ENCODE results near the gene PROM1.
A peak's percentile ranks its signal among the peaks of the same experiment; 100 is the strongest.

PROM1 gene

GRCh38 chr4:15976456-15977447 is 107.1 kb downstream of the PROM1 start:
- DNase-seq: no peak

DNA sequence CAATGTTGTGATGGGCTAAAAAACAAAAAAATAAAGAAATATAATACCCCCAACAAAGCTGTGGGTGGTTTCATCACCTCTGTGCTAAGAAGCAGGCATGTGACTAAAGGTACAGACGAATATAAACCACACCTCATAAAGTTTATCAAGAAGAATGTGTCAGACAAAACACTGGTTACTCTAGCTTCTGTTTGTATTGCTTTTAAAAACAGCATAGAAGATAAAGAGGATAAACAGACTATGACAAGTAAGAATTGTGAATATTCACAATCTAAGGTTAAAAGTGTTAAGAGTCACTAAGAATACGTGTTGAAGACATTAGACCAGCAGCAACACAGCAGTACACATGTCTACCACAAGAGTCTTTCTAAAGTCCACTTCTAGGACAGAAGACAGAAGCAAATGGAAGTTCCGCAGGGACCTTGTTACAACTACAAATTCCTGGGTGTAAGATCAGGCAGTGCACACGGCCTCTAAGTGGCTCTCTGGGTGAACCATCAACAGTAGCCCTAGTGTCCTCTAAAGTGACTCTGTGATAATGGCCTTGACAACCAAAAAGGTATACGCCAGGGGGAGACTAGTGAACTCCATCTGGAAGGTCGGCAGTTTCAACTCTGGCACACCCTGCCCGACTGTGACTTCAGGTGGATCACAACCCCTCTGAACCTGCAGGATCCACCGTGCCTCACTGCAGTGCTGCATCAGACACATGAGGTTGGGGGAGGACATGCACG is 112.6 kb downstream of the PROM1 start:
- no peak for DNase-seq

DNA sequence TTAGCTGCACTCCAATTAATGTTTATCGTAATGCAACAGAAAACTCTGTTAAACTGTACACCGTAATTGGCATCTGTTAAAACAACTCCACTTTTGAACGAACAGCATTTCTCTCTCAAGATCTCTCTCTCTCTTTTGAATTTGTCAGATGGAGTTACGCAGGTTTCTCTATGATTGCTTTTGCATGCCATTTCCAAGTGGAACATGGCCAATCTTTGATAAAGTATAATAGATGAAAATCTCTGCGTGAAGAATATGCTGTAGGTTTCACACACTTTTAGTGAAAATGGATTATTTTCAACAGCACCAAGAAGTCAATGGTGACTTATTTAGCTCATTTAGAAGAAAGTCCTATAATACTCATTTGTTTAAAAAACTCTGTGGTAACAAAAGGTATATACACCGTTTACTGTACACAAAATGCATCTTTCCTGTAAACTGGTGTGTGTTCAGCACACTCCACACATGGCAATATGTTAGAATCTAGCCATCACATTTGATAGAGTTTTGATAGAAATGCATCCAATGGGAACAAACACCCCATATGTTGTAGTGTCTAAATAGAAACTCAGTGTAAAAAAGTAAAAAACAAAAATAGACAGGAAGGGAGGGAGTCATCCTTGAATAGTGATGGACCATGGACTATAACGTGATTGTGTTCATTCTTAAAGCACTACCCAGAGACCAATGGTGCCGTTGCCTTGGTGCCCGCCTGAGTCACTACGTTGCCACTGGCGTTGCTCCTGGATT is 115.1 kb downstream of the PROM1 start:
- DNase-seq: no peak

- DNase-seq: no peak
Observed at GRCh38 chr4:15965325-15965724, 118.5 kb downstream of the PROM1 start.

DNA sequence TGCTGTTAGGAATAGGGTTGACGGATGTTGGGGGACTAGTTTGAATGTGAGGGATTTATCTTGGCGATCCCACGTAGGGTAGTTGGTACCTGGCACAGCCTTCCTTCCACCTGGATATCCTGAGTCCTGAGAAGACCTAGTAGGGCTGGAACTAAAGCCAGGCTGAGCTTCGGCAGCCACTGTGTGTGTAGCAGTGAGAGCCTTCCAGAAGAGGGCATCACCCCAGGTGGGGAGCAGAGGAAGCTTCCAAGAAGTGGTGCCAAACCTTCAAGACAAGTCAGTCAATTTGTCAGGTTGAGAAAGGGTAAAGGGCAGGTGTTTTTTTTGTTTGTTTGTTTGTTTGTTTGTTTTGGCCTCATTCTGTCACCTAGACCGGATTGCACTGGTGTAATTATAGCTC is 119.7 kb downstream of the PROM1 start:
- DNase-seq: no peak

DNA sequence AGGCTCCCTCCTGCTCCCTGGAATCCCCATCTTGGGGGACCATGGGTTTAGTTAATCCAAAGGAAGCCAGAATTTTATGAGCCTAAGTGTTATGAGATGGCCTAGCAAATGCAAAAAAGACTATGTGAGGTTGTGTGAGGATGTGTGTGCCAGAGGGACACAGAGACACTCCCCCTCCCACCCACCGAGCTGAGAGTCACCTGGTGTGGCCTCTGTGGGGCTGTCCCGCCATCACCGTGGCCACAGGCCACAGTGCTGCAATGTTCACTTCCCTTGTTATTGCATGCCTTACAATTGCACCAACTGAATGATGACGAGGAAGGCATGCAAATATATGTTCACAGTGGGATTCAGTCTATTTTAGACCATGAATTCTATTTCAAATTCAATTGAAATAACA is 120.2 kb downstream of the PROM1 start:
- no peak for DNase-seq

GRCh38 chr4:15963001-15963451 is 120.8 kb downstream of the PROM1 start, which contains the start of gene FGFBP2:
FGFBP2 (minus strand) TSS chr4:15963175; CDS start chr4:15963129, 46 bp downstream.
- no peak for DNase-seq

- DNase-seq: no peak
Observed at GRCh38 chr4:15961781-15962510, 121.9 kb downstream of the PROM1 start.

DNA sequence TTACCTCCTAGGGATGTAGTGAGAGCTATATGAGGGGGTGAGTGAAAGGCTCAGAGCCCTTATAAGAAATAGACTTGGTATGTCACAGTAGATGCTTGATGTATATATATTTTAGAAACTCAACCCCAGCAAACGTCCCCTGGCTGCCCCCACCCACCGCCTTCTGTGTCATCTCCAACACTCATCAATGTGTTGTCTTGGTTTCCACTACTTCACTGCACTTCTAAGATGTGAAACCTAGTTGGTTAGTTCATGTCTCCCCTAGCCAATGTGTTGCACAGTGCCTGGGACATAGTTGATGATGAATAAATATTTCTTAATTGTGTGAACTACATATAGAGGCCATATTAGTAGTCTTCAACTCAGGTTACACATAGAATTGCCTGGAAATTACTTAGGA is 125.3 kb downstream of the PROM1 start:
- DNase-seq: no peak

GRCh38 chr4:15956179-15956850 is 127.5 kb downstream of the PROM1 start:
- peak; percentile 4 for DNase-seq

- no peak for DNase-seq
Observed at GRCh38 chr4:15955670-15956069, 128.2 kb downstream of the PROM1 start.

DNA sequence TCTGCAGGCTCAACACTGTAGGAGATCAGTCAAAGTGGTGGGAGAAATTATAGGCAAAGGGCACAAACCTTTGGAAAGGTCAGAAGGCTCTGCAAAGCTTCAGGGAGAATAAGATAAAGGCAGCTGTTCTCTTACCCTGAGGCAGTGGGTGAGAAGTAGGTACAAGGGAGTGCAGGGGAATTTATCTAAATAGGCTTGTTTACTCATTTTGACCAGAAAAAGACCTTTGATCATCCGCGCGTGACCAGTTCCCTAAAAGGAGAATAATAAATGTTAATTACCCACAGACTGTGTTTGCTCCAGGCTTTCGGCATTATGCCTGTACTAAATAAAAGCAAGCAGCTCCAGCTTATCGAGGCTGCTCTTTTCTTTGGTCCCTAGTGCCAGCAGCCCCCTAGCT is 130.2 kb downstream of the PROM1 start:
- no peak for DNase-seq

GRCh38 chr4:15951781-15952180 is 132.0 kb downstream of the PROM1 start:
- DNase-seq: no peak

GRCh38 chr4:15948826-15949225 is 135.0 kb downstream of the PROM1 start:
- no peak for DNase-seq

DNA sequence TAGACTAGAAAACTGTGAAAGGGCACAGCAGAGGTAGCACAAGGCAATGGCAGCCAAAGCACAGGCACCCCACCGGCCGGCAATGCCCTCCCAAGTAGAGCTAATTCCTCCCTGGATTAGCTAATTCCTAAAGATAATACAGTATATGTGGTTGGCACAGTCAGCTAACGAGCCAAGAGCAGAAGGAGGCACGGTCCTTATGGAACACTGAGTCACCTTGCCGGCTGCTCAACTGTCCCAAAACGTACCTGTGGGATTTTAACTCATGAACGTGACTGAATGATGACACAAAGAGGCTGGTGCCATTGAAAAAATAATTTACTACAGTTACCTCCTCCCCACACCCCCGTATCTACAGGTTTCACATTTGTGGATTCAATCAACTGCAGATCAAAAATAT is 136.1 kb downstream of the PROM1 start:
- no peak for DNase-seq

- no peak for DNase-seq
Observed at GRCh38 chr4:15945516-15945915, 138.3 kb downstream of the PROM1 start.

- no peak for DNase-seq
Observed at GRCh38 chr4:15944895-15945294, 138.9 kb downstream of the PROM1 start.

- no peak for DNase-seq
Observed at GRCh38 chr4:15942283-15942682, 141.5 kb downstream of the PROM1 start.

DNA sequence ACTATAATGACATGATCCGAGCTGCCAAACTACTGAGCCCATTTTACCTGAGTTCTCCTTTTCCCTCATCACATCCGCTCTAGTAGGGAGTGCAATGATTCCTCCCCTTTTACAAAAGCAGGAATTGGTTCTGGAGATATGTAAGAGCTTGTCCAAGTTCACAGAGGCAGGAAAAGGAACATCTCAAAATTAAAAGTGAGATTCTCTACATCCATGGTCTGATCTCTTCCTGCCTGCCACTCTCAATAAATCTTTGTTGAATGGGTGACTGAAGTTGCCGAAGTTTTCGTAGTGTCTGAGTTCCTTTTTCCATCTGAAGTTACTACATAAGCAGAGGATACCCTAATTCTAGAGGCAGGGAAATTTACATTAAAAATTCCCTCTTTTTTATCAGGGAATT is 145.2 kb downstream of the PROM1 start, which contains the start of gene FGFBP1:
FGFBP1 (minus strand) TSS at position 101 of the 400 bp plus-strand sequence. CDS start 2,108 bp downstream, outside the sequence.
- no peak for DNase-seq

DNA sequence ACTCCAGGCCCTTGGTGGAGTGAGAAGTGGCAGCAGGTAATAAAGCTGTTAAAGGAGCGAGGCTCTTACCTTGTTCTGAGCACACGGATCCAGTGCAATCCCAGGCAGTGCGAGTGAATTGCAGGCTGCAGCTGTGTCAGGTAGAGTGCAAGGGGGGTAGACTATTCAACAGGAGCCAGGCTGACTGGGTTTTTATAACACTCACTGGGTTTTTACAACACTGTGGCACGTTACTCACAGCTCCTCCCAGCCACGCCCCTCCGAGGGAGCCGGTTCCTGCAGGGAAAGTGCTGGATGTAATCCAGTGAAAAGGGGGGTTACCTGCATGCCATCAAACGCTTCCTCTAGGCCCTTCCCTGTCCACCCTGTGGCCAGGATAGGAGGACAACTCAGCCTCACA is 145.6 kb downstream of the PROM1 start:
- no peak for DNase-seq

DNA sequence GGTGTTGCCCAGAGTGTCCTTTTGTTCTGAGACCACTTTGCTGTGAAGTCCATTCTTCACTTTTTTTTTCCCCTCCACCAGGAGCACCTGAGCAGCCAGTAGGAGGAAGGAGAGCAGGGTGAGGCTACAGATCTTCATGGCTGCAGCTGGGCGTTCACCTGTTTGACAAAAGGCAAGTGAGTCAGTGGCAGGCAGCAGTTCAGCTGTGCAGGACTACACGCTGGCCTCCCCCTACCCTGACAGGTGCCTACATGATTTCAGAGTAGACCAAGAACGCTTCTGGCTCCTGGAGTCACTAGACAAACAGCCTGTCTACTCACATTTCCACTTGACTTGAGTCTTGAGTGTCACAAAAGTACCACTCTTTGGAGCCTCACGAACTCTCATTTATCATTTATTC is 147.3 kb downstream of the PROM1 start:
- no peak for DNase-seq
